ENCODE results near the gene SEPHS2.
A peak's percentile ranks its signal among the peaks of the same experiment; 100 is the strongest.
"Not testable (repeated sequence)": the region's sequence is repeated elsewhere in the genome, so short reads cannot be mapped to it uniquely, and the experiment has no call there.

SEPHS2 gene

DNA sequence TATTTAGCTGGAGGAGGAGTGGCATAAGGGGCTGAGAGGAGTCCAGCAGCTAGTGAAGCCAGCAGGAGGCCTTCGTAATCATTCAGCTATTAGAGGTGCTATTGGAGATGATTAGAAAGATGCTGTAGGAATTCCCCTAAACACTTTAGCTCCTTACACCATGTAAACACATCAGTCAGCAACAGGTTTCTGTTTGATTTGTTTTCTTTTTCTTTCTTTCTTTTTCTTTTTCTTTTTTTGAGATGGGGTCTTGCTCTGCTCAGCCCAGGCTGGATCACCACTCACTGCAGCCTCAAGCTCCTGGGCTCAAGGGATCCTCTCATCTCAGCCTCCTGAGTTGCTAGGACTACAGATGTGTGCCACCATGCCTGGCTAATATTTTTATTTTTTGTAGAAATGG, 10.6 kb upstream of the SEPHS2 start:
- no peak for DNase-seq (ENCODE audit: low read depth, low spot score)
- in situ Hi-C loops (cut with HindIII; ENCODE audit: low sequenced_read_pairs), result no loop called here
- TF ChIP-seq, protein P1, sequence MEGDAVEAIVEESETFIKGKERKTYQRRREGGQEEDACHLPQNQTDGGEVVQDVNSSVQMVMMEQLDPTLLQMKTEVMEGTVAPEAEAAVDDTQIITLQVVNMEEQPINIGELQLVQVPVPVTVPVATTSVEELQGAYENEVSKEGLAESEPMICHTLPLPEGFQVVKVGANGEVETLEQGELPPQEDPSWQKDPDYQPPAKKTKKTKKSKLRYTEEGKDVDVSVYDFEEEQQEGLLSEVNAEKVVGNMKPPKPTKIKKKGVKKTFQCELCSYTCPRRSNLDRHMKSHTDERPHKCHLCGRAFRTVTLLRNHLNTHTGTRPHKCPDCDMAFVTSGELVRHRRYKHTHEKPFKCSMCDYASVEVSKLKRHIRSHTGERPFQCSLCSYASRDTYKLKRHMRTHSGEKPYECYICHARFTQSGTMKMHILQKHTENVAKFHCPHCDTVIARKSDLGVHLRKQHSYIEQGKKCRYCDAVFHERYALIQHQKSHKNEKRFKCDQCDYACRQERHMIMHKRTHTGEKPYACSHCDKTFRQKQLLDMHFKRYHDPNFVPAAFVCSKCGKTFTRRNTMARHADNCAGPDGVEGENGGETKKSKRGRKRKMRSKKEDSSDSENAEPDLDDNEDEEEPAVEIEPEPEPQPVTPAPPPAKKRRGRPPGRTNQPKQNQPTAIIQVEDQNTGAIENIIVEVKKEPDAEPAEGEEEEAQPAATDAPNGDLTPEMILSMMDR (IDR thresholded peaks at IDR 0.05; ENCODE audit: low read depth, low read length), result no peak
- no peak overlapping the region for H3K4me3 ChIP-seq (ENCODE audit: low read depth, low read length)

DNA sequence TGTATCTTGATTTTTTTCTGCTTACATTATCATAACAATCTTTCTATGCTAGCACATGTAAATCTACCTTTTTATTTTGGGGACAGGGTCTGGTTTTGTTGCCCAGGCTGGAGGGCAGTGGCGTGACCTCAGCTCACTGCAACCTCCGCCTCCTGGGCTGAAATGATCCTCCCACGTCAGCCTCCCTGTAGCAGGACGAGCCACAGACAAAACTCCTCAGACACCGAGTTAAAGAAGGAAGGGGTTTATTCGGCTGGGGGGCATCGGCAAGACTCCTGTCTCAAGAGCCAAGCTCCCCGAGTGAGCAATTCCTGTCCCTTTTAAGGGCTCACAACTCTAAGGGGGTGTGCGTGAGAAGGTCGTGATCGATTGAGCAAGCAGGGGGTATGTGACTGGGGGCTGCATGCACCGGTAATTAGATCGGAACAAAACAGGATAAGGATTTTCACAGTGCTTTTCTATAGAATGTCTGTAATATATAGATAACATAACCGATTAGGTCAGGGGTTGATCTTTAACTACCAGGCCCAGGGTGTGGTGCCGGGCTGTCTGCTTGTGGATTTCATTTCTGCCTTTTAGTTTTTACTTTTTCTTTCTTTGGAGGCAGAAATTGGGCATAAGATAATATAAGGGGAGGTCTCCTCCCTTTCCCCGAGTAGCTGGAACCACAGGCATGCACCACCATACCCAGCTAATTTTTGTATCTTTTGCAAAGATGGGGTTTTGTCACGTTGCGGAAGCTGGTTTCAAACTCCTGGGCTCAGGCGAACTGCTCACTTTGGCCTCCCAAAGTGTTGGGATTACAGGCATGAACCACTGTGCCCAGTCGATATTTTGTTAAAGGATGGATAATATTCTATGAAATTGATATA, 7.3 kb upstream of the SEPHS2 start:
- in situ Hi-C loops (cut with HindIII; ENCODE audit: low sequenced_read_pairs), result not testable (repeated sequence)

DNA sequence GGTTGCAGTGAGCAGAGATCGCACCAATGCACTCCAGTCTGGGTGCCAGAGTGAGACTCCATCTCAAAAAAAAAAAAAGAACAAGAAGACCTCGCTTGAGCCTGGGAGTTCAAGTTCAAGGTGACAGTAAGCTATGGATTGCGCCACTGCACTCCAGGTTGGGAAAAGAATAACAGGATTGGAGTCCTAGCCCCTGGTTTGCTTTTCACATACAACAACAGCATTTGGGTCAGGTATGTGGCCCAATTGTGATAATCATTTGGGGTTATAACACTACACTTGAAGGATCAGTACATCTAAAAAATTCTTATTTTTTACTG, 3.4 kb upstream of the SEPHS2 start:
- in situ Hi-C loops (cut with HindIII; ENCODE audit: low sequenced_read_pairs), result no loop called here
- no peak for DNase-seq (ENCODE audit: low read depth, low spot score)
- no peak overlapping the region for H3K4me3 ChIP-seq (ENCODE audit: low read depth, low read length)
- TF ChIP-seq, protein P1 (IDR thresholded peaks at IDR 0.05; ENCODE audit: low read depth, low read length), result no peak

More for the DNA sequence above, 7.3 kb upstream of the SEPHS2 start:
- not testable (repeated sequence) for H3K4me3 ChIP-seq (ENCODE audit: low read depth, low read length); DNase-seq (ENCODE audit: low read depth, low spot score)

DNA sequence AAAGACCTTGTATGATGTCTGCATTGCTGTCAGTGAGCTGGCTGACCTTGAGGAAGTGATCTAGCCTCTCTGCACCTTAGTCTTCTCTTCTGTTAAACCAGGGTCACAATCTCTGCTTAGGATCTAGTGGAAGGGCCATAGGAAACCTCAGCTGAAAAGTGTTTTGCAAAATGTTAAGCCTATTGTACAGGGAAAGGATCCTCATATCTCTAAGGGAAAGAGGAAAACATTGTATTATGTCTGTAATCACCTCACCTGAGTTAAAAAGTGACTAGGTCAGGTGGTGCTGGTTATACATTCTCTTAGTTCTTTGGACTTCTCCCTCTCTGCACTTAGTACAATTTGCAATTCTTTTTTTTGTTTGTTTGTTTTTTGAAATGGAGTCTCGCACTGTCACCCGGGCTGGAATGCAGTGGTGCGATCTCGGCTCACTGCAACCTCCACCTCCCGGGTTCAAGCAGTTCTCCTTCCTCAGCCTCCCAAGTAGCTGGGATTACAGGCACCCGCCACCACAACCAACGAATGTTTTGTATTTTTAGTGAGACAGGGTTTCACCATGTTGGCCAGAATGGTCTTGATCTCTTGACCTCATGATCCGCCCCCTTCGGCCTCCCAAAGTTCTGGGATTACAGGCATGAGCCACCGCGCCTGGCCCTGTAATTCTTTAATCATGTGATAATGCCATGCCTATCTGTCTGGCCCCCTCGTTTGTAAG, 2.0 kb upstream of the SEPHS2 start:
- H3K4me3 ChIP-seq (ENCODE audit: low read depth, low read length), result no peak overlapping the region
- in situ Hi-C loops (cut with HindIII; ENCODE audit: low sequenced_read_pairs), result no loop called here
- DNase-seq (ENCODE audit: low read depth, low spot score), result no peak
- TF ChIP-seq, protein P1 (IDR thresholded peaks at IDR 0.05; ENCODE audit: low read depth, low read length), result no peak

DNA sequence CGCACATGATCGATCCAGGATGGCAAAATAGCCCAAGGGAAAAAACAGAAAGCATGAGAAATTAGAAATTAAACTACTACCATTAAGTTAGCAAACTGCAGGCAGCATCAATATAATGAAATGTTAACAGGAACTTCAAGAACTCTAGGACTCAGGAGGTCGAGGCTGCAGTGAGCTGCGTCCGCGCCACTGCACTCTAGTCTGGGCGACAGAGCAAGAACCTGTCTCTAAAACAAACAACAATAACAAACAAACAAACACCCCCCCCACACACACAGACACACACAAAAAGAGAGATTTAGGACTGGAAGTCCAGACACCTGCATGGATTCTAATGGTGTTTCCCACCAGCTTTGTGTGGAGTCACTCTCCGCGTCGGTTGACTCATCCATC, 525 bp upstream of the SEPHS2 start:
- no peak for DNase-seq (ENCODE audit: low read depth, low spot score)
- H3K4me3 ChIP-seq (ENCODE audit: low read depth, low read length), result peak overlapping the region; percentile 77
- in situ Hi-C loops (cut with HindIII; ENCODE audit: low sequenced_read_pairs), result no loop called here
- TF ChIP-seq, protein P1 (IDR thresholded peaks at IDR 0.05; ENCODE audit: low read depth, low read length), result no peak

DNA sequence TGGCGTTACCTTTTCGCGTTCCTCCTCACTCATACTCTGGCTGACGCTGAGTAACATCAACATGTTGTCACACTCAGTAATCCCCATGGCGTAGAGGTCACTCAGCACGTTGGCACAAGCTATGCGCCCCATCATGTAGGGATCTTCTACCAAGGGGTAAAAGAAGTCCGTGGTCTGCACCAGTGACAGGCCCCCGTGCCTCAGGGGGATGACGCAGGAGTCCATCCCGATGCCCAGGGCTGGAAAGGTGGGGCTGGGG, 596 bp downstream of the SEPHS2 start:
- H3K4me3 ChIP-seq (ENCODE audit: low read depth, low read length), result peak overlapping the region; percentile 77
- DNase-seq (ENCODE audit: low read depth, low spot score), result no peak
- in situ Hi-C loops (cut with HindIII; ENCODE audit: low sequenced_read_pairs), result no loop called here
- TF ChIP-seq, protein P1 (IDR thresholded peaks at IDR 0.05; ENCODE audit: low read depth, low read length), result no peak

All from astrocyte of the spinal cord (primary cell).